Dendritic cell treated with granulocyte-macrophage colony-stimulating factor and Interleukin-4, amounts not matched to agents 40 ng/mL and 50 ng/mL, for 4 days (primary cell): Measurements from ENCODE around the gene NPAS3.

Experiments used
- H3K27ac Mint-ChIP-seq: one replicate; pipeline ENCODE4 v1.8.0; 2022; ENCODE audit warnings: mild to moderate bottlenecking, mixed read lengths
- H3K27me3 Mint-ChIP-seq: one replicate; pipeline ENCODE4 v1.8.0; 2022; ENCODE audit warnings: mild to moderate bottlenecking, mixed read lengths
- H3K36me3 Mint-ChIP-seq: one replicate; pipeline ENCODE4 v1.8.0; 2022; ENCODE audit warnings: low read depth, mixed read lengths
- H3K4me1 Mint-ChIP-seq: one replicate; pipeline ENCODE4 v1.8.0; 2022; ENCODE audit warnings: low read depth, mixed read lengths
- H3K4me3 Mint-ChIP-seq: one replicate; pipeline ENCODE4 v1.8.0; 2022; ENCODE audit warnings: mild to moderate bottlenecking, moderate library complexity, mixed read lengths
- H3K9me3 Mint-ChIP-seq: one replicate; pipeline ENCODE4 v1.8.0; 2022; ENCODE audit warnings: mixed read lengths
- intact Hi-C: fragments of 100-400 bp; cut with micrococcal nuclease; formaldehyde crosslinking; loops from one replicate; pipeline ENCODE4 v1.15.0; 2022

Gene NPAS3

GRCh38 chr14:33851931-33852330, 913.3 kb downstream of the NPAS3 start:
- Mint-ChIP-seq H3K36me3 (no peaks in the 10 kb centered on the region), H3K27me3 (no peaks in the 10 kb centered on the region), H3K27ac (no peak overlapping the region), H3K4me3 (no peak overlapping the region), H3K4me1 (no peaks in the 10 kb centered on the region), H3K9me3 (no peaks in the 10 kb centered on the region)
- intact Hi-C loops, result no loop called here
